GM21786 (cell line): ENCODE data around the gene IKZF5.

Source experiments
- ATAC-seq: cut with Tn5 transposase; IDR thresholded peaks from one replicate; pipeline ENCODE4 v1.9.1; 2021; ENCODE audit not compliant: unreplicated experiment

Gene IKZF5

DNA sequence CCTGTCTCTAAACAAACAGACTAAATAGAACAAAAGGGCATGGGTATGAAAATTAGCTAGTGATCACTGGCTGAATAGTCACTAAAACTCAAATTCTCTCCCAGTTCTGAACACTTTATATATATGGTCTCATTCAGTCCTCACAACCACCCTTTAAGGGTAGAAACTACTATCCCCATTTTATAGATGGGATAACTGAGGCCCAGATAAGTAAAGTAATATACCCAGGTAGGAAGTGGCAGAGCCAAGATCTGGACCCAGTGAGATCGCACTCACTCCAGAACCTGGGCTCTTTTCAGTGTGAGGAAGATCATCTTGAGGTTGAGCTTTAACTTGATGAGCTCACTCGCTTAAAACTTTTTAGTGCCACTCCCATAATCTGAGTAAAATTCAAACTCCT, 23.9 kb downstream of the IKZF5 start:
- no peak for ATAC-seq

DNA sequence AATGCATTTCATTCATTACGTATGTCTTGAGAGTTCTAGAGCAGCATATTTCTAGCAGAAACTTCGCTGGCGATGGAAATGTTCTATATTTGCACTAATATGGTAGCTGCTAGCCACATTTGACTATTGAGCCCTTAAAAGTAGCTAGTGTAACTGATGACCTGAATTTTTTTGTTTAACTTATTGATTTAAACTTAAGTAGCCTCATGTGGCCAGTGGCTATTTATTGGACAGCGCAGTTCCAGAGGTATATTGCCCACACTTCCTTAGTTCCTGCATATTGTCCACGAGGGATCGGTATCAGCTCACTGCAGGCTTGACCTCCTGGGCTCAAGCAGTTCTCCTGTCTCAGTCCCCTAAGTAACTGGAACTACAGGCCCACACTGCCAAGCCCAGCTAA, 24.7 kb downstream of the IKZF5 start:
- ATAC-seq = no peak

DNA sequence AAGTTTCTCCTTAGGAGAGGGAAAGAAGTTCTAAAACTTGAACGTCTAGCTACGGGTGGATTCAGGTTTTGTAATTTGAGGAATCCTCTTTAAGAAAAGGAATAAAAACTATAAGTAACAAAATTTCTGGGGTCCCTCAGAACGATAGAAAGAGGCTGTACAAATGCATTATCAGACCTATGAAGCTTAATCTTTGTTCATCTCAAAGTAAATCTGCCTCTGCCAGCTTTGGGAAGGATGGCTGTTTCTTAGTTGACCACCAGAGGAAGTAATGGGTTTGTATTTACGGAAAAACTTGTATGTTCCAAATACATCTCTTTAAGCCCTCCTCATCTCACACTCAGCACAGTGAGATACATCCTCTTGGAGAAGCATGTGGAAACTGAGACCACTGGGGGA, 27.5 kb downstream of the IKZF5 start:
- no peak for ATAC-seq

DNA sequence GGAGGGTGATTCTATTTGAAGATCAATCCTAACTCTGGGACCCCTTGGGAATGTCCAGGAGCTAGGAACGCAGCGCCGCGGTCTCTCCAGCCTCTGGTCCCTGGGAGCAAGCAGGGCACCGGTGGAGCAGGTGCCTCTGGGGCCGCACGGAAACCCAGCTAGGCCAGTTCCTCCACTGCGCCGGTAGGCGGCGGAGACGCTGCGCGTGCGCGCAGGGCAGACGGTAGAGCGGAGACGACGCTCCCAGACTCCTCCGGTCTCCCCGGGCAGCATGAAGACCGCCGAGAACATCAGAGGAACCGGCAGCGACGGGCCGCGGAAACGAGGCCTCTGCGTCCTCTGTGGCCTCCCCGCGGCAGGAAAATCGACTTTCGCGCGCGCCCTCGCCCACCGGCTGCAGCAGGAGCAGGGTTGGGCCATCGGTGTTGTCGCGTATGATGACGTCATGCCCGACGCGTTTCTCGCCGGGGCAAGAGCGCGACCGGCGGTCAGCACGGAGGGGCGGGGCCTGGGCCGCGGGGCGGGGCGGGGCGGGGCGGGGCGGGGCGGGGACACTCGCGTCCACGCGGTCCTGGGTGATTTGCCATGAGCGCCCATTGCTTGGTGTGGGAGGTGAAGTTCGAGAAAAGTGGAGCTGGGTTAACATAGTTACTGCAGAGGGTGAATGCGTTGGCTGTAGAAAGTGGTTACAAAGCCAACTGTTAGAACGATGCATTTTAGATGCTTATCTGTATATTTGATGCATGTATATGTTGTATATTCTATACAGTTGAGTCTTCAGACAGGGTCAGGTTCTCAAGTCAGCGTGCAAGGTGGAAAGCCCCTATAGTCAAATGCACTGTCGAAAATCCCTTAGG, 28.2 kb downstream of the IKZF5 start, which contains the start of gene PSTK:
PSTK (plus strand) TSS at position 193 of the 857 bp plus-strand sequence; CDS start at position 272, 79 bp downstream.
- ATAC-seq = peak; percentile 94

DNA sequence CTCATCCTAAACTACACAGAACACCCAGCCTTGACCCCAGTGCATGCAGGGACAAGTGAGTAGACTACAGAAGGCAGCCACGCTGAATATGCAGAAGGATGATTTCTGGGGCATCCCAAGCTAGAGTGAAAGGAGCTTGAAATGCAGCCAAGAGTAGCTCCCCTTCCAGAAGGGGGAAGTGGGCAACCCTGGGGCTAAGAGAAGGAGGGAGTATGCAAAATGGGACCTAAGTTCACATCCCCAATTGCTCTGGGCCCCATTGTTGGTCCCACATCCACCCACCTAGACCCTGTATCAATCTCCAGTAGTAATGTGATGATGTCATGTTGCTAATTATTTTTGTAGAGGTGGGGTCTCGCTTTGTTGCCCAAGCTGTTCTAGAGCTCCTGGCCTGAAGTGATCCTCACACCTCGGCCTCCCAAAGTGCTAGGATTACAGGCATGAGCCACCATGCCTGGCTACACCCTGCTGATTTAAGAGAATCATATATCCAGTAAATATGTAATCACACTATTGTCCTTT, 34.0 kb downstream of the IKZF5 start:
- no peak for ATAC-seq

DNA sequence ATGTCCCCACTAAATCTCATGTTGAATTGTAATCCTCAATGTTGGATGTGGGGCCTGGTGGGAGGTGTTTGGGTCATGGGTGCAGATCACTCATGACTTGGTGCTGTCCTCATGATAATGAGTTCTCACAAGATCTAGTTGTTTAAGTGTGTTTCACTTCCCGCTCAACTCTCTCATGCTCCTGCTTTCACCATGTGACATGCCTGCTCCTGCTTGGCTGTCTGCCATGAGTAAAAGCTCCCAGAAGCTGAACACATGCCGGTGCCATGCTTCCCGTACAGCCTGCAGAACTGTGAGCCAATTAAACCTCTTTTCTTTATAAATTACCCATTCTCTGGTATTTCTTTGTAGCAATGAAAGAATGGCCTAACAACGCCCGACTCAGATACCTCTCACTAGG, 34.6 kb downstream of the IKZF5 start:
- ATAC-seq = no peak

DNA sequence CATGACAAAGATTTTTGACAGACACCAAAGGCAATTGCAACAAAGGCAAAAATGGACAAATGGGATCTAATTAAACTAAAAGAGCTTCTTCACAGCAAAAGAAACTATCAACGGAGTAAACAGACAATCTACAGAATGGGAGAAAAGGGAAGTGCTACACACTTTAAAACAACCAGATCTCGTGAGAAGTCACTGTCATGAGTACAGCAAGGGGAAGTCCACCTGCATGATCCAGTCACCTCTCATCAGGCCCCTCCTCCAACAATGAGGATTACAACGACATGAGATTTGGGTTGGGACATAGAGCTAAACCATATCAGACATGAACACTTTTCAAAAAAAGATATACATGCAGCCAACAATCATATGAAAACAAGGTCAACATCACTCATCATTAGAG, 39.9 kb downstream of the IKZF5 start:
- no peak for ATAC-seq

DNA sequence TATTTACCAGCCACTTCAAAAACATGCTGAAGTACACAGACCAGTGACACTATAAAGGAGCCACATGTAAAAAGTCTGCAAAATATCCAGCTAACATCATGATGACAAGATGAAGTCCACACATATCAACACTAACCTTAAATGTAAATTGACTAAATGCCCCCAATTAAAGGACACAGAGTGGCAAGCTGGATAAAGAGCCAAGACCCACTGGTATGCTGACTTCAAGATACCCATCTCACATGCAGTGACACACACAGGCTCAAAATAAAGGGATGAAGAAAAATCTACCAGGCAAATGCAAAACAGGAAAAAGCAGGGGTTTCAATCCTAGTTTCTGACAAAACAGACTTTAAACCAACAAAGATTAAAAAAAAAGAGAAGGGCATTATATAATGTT, 41.7 kb downstream of the IKZF5 start:
- no peak for ATAC-seq

DNA sequence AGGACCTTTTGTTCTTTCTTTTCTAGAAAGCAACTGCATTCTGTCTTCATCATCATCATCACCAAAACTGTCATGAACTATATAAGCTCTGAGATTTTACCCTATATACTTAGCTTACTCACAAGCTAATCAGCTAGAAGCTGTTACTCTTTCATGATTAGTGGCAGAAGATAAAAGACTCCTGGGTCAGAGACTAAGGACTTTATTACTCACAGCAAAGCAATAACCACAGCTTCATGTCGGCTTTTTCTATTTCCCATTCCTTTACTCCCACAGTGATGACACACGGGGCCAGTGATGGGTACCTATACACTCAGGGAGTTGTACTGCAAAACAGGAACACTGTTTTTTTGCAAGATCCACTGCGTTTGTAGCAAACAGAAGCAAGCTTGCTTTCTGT, 46.2 kb downstream of the IKZF5 start:
- ATAC-seq = no peak

DNA sequence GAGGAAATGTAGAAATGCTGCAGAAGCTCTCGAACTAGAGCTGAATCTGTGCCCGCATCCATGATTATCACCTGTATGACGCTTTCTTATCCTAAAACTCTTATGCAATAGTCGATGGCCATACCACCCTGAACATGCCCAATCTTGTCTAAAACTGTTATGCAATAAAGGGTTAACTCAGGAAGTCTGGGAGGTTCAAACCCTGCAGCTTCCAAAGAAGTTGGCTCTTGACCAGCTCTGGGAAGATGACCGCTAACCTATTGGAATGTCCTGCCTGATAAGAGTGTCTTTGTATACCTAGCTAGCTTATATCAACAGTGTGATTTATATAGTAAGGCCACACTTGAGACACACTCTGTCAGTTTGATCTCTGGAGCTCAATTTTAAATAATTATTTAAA, 51.1 kb downstream of the IKZF5 start:
- ATAC-seq = no peak

DNA sequence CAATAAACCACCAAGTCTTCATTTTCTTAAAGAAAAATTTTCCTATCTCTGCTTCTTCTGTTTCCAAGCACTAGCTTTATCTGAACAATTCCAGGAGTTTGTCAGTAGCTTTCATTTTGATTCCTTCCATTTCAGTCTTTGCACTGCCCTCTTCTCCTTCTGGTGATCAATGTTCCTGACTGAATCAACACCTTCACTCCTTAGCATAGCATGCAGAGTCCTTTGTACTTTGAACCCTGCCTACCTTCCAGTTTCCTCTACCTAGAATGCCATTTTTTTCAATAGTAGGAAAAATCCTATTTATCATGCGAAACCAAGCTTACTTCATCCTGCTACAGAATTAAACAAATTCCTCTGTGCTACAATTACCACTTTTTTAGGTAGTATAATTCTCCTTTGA, 52.7 kb downstream of the IKZF5 start:
- no peak for ATAC-seq

DNA sequence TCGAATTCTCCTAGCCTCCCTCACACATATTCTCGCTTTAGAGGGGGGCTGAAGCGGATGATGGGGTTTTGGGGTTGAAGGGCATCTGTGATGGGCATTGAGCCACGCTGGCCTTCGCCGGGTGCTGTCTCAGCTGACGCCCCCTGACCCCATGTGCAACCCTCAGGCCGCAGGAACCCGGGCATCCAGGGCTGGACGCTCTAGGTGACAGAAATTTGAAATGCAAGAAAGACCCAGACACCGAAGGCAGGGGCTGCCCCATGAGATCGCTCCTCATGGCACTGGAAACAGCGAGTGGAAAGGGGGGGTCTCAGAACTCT, 53.9 kb downstream of the IKZF5 start:
- no peak for ATAC-seq

DNA sequence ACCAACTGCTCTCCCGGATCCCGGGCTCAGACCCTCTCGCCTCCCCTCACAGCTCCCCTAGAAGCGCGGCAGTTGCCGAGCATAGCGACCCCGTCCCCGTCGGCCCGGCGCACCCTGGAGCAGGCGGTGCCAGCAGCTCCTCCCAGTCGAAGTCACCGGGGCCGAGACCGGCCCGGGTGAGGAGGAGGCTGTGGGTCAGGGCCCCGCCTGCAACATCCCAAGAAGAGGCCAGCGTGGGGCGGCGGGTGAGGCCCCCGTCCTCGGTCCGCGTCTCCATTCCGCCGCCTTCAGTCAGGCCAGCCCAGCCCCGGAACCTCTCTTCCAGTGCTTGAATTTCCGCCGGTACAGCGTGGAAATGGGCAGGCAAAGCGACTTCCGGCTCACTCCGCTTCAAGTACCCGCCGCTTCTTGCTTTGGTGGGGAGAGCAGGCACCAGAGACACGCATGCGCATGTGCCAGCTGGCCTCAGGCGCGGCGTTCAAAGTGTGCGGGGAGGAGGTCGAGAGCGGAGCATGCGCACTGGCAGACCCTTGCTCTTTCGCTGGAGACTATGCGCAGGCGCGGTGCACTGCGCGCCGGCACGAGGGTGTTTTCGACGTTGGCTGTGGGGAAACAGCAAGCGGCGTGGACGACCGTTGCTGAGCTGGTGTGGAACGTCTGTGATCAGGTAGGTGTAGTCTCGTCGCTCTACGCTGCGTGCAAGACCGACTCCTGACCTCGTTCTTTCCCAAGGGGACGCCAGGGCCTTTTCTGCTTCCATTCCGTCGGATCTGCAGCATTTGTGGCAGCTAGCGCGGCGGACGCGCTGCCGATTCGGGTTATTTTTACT, 54.5 kb downstream of the IKZF5 start, which contains the start of gene C10orf88:
C10orf88 (minus strand) TSS at position 326 of the 829 bp plus-strand sequence; CDS start at position 277, 49 bp downstream.
- ATAC-seq = peak; percentile 99

DNA sequence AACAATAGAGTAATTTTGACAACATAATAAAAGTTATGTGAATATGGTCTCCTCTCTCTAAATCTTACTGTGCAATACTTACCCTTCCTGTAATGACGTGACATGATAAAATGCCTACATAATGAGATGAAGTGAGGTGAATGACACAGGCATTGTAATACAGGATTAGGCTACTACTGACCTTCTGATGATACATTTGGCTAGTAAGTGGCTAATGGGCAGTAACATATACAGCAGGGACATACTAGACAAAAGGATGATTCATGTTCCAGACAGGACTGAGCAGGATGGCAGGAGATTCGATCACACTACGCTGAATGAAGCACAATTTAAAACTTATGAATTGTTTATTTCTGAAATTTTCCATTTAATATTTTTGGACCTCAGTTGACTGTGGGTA, 59.3 kb downstream of the IKZF5 start:
- no peak for ATAC-seq
